Panc1 (cell line): ENCODE measurements around the gene GNLY. TPM values are rescaled to one million over a fixed set of nuclear protein-coding genes. Genes with fewer than 3 reads are reported as not detected.

Source experiments
- ATAC-seq: fragments of 200-7000 bp; cut with Tn5 transposase; 2 replicates; pipeline ENCODE4 v1.9.1; 2020; ENCODE audit warnings: mild to moderate bottlenecking, moderate library complexity
- BruUV-seq: library from RNA; stranded (reverse); fragments of 400-500 nt; replicated peaks from 2 replicates; lab custom pipeline; 2021; lab: Mats Ljungman, UMichigan
- CTCF ChIA-PET: fragments of 300-600 bp; sonication (Branson Sonifier 250); formaldehyde crosslinking; loops from one replicate; lab custom pipeline; 2022; ENCODE audit warnings: antibody characterized with exemption; lab: Charles Lee
- POLR2A ChIA-PET: fragments of 300-600 bp; sonication (Branson Sonifier 250); formaldehyde crosslinking; loops from one replicate; lab custom pipeline; 2022; ENCODE audit warnings: antibody characterized with exemption; lab: Charles Lee
- DNase-seq: peaks from one replicate; pipeline ENCODE4 v3.0.0-alpha.2; 2010; ENCODE audit warnings: low read depth, low spot score
- H3K27ac ChIP-seq: 2 replicates; pipeline ENCODE4 v1.5.1; 2011; ENCODE audit warnings: mild to moderate bottlenecking, low read length, inconsistent platforms
- H3K27me3 ChIP-seq: fragments of 200-500 bp; sonication (Bioruptor generic); 2 replicates; pipeline ENCODE4 v1.6.0; 2014; ENCODE audit warnings: low read length, inconsistent platforms; ENCODE audit not compliant: control insufficient read depth, insufficient read depth
- H3K36me3 ChIP-seq: fragments of 200-500 bp; sonication (Bioruptor generic); 2 replicates; pipeline ENCODE4 v1.5.1; 2014; ENCODE audit warnings: inconsistent platforms, mild to moderate bottlenecking, low read length, moderate library complexity; ENCODE audit not compliant: control insufficient read depth, insufficient read depth
- H3K4me1 ChIP-seq: 2 replicates; pipeline ENCODE4 v1.5.1; 2011; ENCODE audit warnings: inconsistent platforms, mild to moderate bottlenecking, low read length, moderate library complexity; ENCODE audit not compliant: control insufficient read depth, insufficient read depth
- H3K4me3 ChIP-seq, 2 experiments: 2 replicates each; pipeline ENCODE4 v1.5.1; 2011 to 2012; ENCODE audit warnings: low read depth in 2 of 2, low read length in 2 of 2, mild to moderate bottlenecking in 2 of 2, inconsistent platforms in 1 of 2, moderate library complexity in 1 of 2
- H3K9me3 ChIP-seq: fragments of 200-500 bp; sonication (Bioruptor generic); 2 replicates; pipeline ENCODE4 v1.5.1; 2014; ENCODE audit warnings: low read depth, mild to moderate bottlenecking, inconsistent platforms, low read length, moderate library complexity; ENCODE audit not compliant: control insufficient read depth, insufficient read depth
- CTCF ChIP-seq: fragments of 450-650 bp; IDR thresholded peaks from 2 replicates; pipeline ENCODE4 v1.5.1; 2017; ENCODE audit warnings: mild to moderate bottlenecking
- POLR2AphosphoS5 ChIP-seq: IDR thresholded peaks from 2 replicates; pipeline ENCODE4 v1.6.1; 2012; ENCODE audit warnings: mild to moderate bottlenecking, low read depth, low read length, moderate library complexity
- REST ChIP-seq, 2 experiments: IDR thresholded peaks; 2 replicates each; pipeline ENCODE4 v1.6.1; 2011 to 2012; ENCODE audit warnings: low read depth in 2 of 2, control low read depth in 1 of 2, low read length in 1 of 2, mild to moderate bottlenecking in 1 of 2, moderate library complexity in 1 of 2; ENCODE audit not compliant: insufficient read depth in 1 of 2
- SIN3A ChIP-seq: IDR thresholded peaks from 2 replicates; pipeline ENCODE4 v1.6.1; 2012; ENCODE audit warnings: low read depth, mild to moderate bottlenecking, low read length, moderate library complexity, borderline replicate concordance; ENCODE audit not compliant: insufficient read depth
- TCF7L2 ChIP-seq: IDR thresholded peaks from 2 replicates; pipeline ENCODE4 v1.6.1; 2011; ENCODE audit warnings: mild to moderate bottlenecking, low read depth, low read length, inconsistent platforms
- in situ Hi-C: cut with HindIII; loops from 2 replicates; pipeline ENCODE4 v1.10.0; 2016; ENCODE audit warnings: low sequenced_read_pairs, low pct_unique_long_range_greater_than_20kb
- intact Hi-C: fragments of 100-400 bp; cut with micrococcal nuclease; formaldehyde crosslinking; loops from one replicate; pipeline ENCODE4 v1.10.0; 2022; ENCODE audit not compliant: unreplicated experiment
- total RNA-seq: library from RNA; stranded (reverse); gene quantifications from one replicate; pipeline ENCODE4 v1.2.1, GENCODE V29; 2021; ENCODE audit not compliant: unreplicated experiment

GNLY gene
- total RNA-seq, 1 experiment from 2014 or later = not detected

- POLR2A ChIA-PET = no interaction called here
- no TSS peak for BruUV-seq
Measured at GRCh38 chr2:85718885-85719492, 24.8 kb downstream of the GNLY start.

GRCh38 chr2:85719609-85720240, 25.6 kb downstream of the GNLY start:
- no peak overlapping the region for H3K27ac ChIP-seq
- no peaks in the 10 kb centered on the region for H3K4me1 ChIP-seq
- DNase-seq = no peak
- ATAC-seq = no peak
- no peaks in the 10 kb centered on the region for H3K36me3 ChIP-seq
- no peak overlapping the region for H3K4me3 ChIP-seq
- ChIA-PET POLR2A (no interaction called here), CTCF (interaction anchor here (1.7 kb wide), 1 partner anchor 9 kb away, joined by 4 read pairs; no protein-coding TSS in a partner anchor)
- H3K9me3 ChIP-seq = no peaks in the 10 kb centered on the region
- no peaks in the 10 kb centered on the region for H3K27me3 ChIP-seq
- no TSS peak for BruUV-seq
- intact Hi-C loops (no loop called here), in situ Hi-C loops (no loop called here)
- TF ChIP-seq SIN3A (no peak), REST (IDR thresholded peaks at IDR 0.05; ENCODE audit: insufficient read depth in 1 of 2, low read depth in 2 of 2, low read length in 1 of 2) (no peak), POLR2AphosphoS5 (no peak), TCF7L2 (no peak)

More at GRCh38 chr2:85718885-85719492, 24.8 kb downstream of the GNLY start:
- in situ Hi-C loops = no loop called here
- DNase-seq = no peak
- ATAC-seq = no peak
- H3K36me3 ChIP-seq = no peaks in the 10 kb centered on the region
- H3K4me3 ChIP-seq = no peak overlapping the region
- intact Hi-C loops = no loop called here
- no peaks in the 10 kb centered on the region for H3K27me3 ChIP-seq
- H3K27ac ChIP-seq = no peak overlapping the region
- TF ChIP-seq REST (IDR thresholded peaks at IDR 0.05; ENCODE audit: insufficient read depth in 1 of 2, low read depth in 2 of 2, low read length in 1 of 2) (no peak), POLR2AphosphoS5 (no peak), TCF7L2 (no peak), SIN3A (no peak), CTCF (no peak)
- H3K9me3 ChIP-seq = no peaks in the 10 kb centered on the region
- H3K4me1 ChIP-seq = no peaks in the 10 kb centered on the region
- CTCF ChIA-PET = interaction anchor here (0.6 to 1.7 kb wide), 4 partner anchors 10 to 101 kb away, joined by 3 to 9 read pairs (median 4); no protein-coding TSS in a partner anchor
